DOHH2 (cell line): ENCODE measurements around the gene ARHGAP33.
A peak's percentile ranks its signal among the peaks of the same experiment; 100 is the strongest.

ENCODE experiments used
- H3F3A ChIP-seq: fragments of 200-600 bp; sonication (generic), shearing (Covaris generic); 2 replicates; pipeline ENCODE4 v1.6.0; 2016; ENCODE audit warnings: antibody characterized with exemption, mild to moderate bottlenecking; ENCODE audit not compliant: control insufficient read depth, insufficient read depth
- H3K27ac ChIP-seq: fragments of 200-600 bp; sonication (generic); 2 replicates; pipeline ENCODE4 v1.5.1; 2014; ENCODE audit warnings: low read depth, mild to moderate bottlenecking, low read length, moderate library complexity
- H3K27me3 ChIP-seq: fragments of 200-600 bp; sonication (generic); 2 replicates; pipeline ENCODE4 v1.6.1; 2014; ENCODE audit warnings: mild to moderate bottlenecking, low read length, mixed read lengths; ENCODE audit not compliant: control insufficient read depth
- H3K36me3 ChIP-seq: fragments of 200-600 bp; sonication (generic); 2 replicates; pipeline ENCODE4 v1.6.1; 2014; ENCODE audit warnings: mild to moderate bottlenecking, low read length, moderate library complexity, mixed read lengths; ENCODE audit not compliant: control insufficient read depth
- H3K4me1 ChIP-seq: fragments of 200-600 bp; sonication (generic); 2 replicates; pipeline ENCODE4 v1.6.1; 2014; ENCODE audit warnings: mild to moderate bottlenecking, low read length, mixed read lengths; ENCODE audit not compliant: control insufficient read depth
- H3K4me2 ChIP-seq: fragments of 200-600 bp; sonication (generic); 2 replicates; pipeline ENCODE4 v1.6.0; 2014; ENCODE audit warnings: mild to moderate bottlenecking, low read length, moderate library complexity
- H3K4me3 ChIP-seq: fragments of 200-600 bp; sonication (generic); 2 replicates; pipeline ENCODE4 v1.5.1; 2014; ENCODE audit warnings: mild to moderate bottlenecking, low read length, mixed read lengths
- H3K79me2 ChIP-seq: fragments of 200-600 bp; sonication (generic); 2 replicates; pipeline ENCODE4 v1.6.1; 2014; ENCODE audit warnings: mild to moderate bottlenecking, low read length, mixed read lengths; ENCODE audit not compliant: control insufficient read depth
- H3K9me2 ChIP-seq: fragments of 200-600 bp; sonication (generic); replicated peaks from 2 replicates; pipeline ENCODE4 v1.6.1; 2014; ENCODE audit warnings: mild to moderate bottlenecking, low read length, mixed read lengths; ENCODE audit not compliant: control insufficient read depth
- H3K9me3 ChIP-seq: fragments of 200-600 bp; sonication (generic); 2 replicates; pipeline ENCODE4 v1.6.1; 2014; ENCODE audit warnings: antibody characterized with exemption, low read length, mixed read lengths; ENCODE audit not compliant: control insufficient read depth, insufficient read depth
- H4K20me1 ChIP-seq: fragments of 200-600 bp; sonication (generic); 2 replicates; pipeline ENCODE4 v1.6.0; 2014; ENCODE audit warnings: low read depth, mild to moderate bottlenecking, antibody characterized with exemption, low read length, moderate library complexity; ENCODE audit not compliant: control insufficient read depth, insufficient read depth
- EZH2phosphoT487 ChIP-seq: fragments of 200-600 bp; sonication (generic); IDR thresholded peaks from 2 replicates; pipeline ENCODE4 v1.6.1; 2017; ENCODE audit warnings: borderline replicate concordance, mild to moderate bottlenecking, antibody characterized with exemption, low read length, moderate library complexity, mixed read lengths
- TF ChIP-seq, protein P1 (sequence below): fragments of 200-600 bp; sonication (generic); IDR thresholded peaks from one replicate; pipeline ENCODE4 v1.5.1; 2014; ENCODE audit warnings: antibody characterized with exemption, mild to moderate bottlenecking, low read depth, low read length; ENCODE audit not compliant: poor library complexity, severe bottlenecking

Gene ARHGAP33

GRCh38 chr19:35773020-35773806 is 2.2 kb upstream of the ARHGAP33 start:
- no peaks in the 10 kb centered on the region for H3K27me3 ChIP-seq
- peaks cover 4% of the 10 kb centered on the region for H3K36me3 ChIP-seq
- H3K27ac ChIP-seq, result no peak overlapping the region
- peaks cover 2% of the 10 kb centered on the region; the same call in 1 of the 2 replicates for H3F3A ChIP-seq
- no peak overlapping the region for H3K4me3 ChIP-seq
- H3K79me2 ChIP-seq, result peaks cover 5% of the 10 kb centered on the region; the same call in 1 of the 2 replicates
- no peak overlapping the region for H3K4me2 ChIP-seq
- TF ChIP-seq, protein P1, sequence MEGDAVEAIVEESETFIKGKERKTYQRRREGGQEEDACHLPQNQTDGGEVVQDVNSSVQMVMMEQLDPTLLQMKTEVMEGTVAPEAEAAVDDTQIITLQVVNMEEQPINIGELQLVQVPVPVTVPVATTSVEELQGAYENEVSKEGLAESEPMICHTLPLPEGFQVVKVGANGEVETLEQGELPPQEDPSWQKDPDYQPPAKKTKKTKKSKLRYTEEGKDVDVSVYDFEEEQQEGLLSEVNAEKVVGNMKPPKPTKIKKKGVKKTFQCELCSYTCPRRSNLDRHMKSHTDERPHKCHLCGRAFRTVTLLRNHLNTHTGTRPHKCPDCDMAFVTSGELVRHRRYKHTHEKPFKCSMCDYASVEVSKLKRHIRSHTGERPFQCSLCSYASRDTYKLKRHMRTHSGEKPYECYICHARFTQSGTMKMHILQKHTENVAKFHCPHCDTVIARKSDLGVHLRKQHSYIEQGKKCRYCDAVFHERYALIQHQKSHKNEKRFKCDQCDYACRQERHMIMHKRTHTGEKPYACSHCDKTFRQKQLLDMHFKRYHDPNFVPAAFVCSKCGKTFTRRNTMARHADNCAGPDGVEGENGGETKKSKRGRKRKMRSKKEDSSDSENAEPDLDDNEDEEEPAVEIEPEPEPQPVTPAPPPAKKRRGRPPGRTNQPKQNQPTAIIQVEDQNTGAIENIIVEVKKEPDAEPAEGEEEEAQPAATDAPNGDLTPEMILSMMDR, result no peak
- no peak for TF ChIP-seq EZH2phosphoT487
- no peaks in the 10 kb centered on the region for H4K20me1 ChIP-seq
- H3K9me2 ChIP-seq, result no peaks in the 10 kb centered on the region
- H3K9me3 ChIP-seq, result no peaks in the 10 kb centered on the region
- peaks cover 15% of the 10 kb centered on the region for H3K4me1 ChIP-seq

GRCh38 chr19:35774274-35775045 is 904 bp upstream of the ARHGAP33 start:
- Histone ChIP-seq H4K20me1 (no peaks in the 10 kb centered on the region), H3K9me2 (no peaks in the 10 kb centered on the region), H3K27ac (no peak overlapping the region), H3K4me2 (peak overlapping the region; percentile 62), H3K9me3 (no peaks in the 10 kb centered on the region), H3K4me3 (peak overlapping the region; percentile 72), H3K79me2 (peaks cover 5% of the 10 kb centered on the region; the same call in 1 of the 2 replicates), H3K4me1 (peaks cover 15% of the 10 kb centered on the region), H3K36me3 (no peaks in the 10 kb centered on the region), H3F3A (peaks cover 2% of the 10 kb centered on the region; the same call in 1 of the 2 replicates), H3K27me3 (no peaks in the 10 kb centered on the region)
- TF ChIP-seq EZH2phosphoT487, result no peak
- TF ChIP-seq, protein P1, result no peak

GRCh38 chr19:35775046-35775297 is 392 bp upstream of the ARHGAP33 start:
- peaks cover 15% of the 10 kb centered on the region for H3K4me1 ChIP-seq
- no peaks in the 10 kb centered on the region for H4K20me1 ChIP-seq
- H3K79me2 ChIP-seq, result peaks cover 5% of the 10 kb centered on the region; the same call in 1 of the 2 replicates
- no peak overlapping the region for H3K27ac ChIP-seq
- peak overlapping the region; percentile 72 for H3K4me3 ChIP-seq
- H3K36me3 ChIP-seq, result no peaks in the 10 kb centered on the region
- no peaks in the 10 kb centered on the region for H3K27me3 ChIP-seq
- H3F3A ChIP-seq, result peaks cover 2% of the 10 kb centered on the region; the same call in 1 of the 2 replicates
- no peaks in the 10 kb centered on the region for H3K9me3 ChIP-seq
- H3K9me2 ChIP-seq, result no peaks in the 10 kb centered on the region
- peak overlapping the region; percentile 62 for H3K4me2 ChIP-seq
- TF ChIP-seq, protein P1, result no peak
- TF ChIP-seq EZH2phosphoT487, result no peak
